GM12892 (cell line): ENCODE data around the gene CFAP46.

ENCODE experiments used
- POLR2A ChIP-seq: IDR thresholded peaks from 2 replicates; pipeline ENCODE4 v1.6.1; 2011; ENCODE audit warnings: low read depth, low read length, control low read depth
- POLR2AphosphoS5 ChIP-seq: IDR thresholded peaks from 2 replicates; pipeline ENCODE4 v1.6.1; 2011; ENCODE audit warnings: low read depth, low read length, control low read depth
- TAF1 ChIP-seq: IDR thresholded peaks from 2 replicates; pipeline ENCODE4 v1.6.1; 2011; ENCODE audit warnings: low read depth, mild to moderate bottlenecking, control low read depth, low read length, borderline replicate concordance

- TF ChIP-seq POLR2AphosphoS5 (no peak), POLR2A (no peak), TAF1 (no peak)
These were observed 18.1 kb downstream of the CFAP46 start for GRCh38 chr10:132924046-132924952.
